Measurements from ENCODE around the gene DDX23. TPM values are rescaled to one million over a fixed set of nuclear protein-coding genes. Genes with fewer than 3 reads are reported as not detected.

Gene DDX23
- total and polyA plus RNA-seq, 2 of the 4 experiments (the other 2 are of a cell fraction), result 61.8 to 81.9 TPM

DNA sequence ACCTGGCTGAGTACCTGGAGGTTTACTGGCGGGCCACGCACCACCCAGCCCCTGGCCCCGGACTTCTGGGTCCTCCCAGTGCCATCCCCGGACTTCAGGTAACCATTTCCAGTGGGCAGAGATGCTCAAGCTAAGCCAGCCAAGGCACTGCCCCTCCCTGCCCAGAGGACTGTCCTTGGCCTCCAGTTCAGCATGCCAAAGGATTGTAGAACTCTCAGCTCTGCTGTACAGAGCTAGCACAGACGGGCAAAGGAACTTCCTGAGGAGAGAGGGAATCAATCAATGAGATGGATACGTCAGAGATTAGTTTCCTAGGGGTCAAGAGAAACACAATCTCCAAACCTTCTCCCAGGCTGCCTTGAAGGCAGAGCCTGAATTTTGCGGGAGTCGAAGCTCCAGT lies 24.9 kb downstream of the DDX23 start:
- Histone ChIP-seq H4K8ac (ENCODE audit: low read depth in 2 of 2, low read length in 2 of 2) (no peak overlapping the region), H3K9ac (ENCODE audit: low read depth, low read length) (no peak overlapping the region), H3K4me3 (ENCODE audit: insufficient read depth, low read depth, low read length) (no peak overlapping the region), H3K9me1 (ENCODE audit: insufficient read depth, low read length) (no peaks in the 10 kb centered on the region; the same call in none of the 2 replicates), H3K4me1 (ENCODE audit: control insufficient read depth, insufficient read depth, low read length) (no peaks in the 10 kb centered on the region), H3K23ac (ENCODE audit: low read depth, low read length) (no peak overlapping the region), H3K14ac (replicated peaks; ENCODE audit: low read depth, low read length) (no peak overlapping the region), H3K27ac (ENCODE audit: insufficient read depth, low read length) (no peak overlapping the region), H3K18ac (ENCODE audit: low read depth, low read length) (no peak overlapping the region), H3K79me1 (ENCODE audit: low read depth in 1 of 2, low read length in 2 of 2) (peaks cover 2 to 24% of the 10 kb centered on the region in 2 experiments; a peak in 2 of 4 replicates), H2AK9ac (replicated peaks; ENCODE audit: low read depth, low read length, poor library complexity) (no peak overlapping the region), H3K27me3 (ENCODE audit: control insufficient read depth, insufficient read depth, low read length) (no peaks in the 10 kb centered on the region), H2AFZ (replicated peaks; ENCODE audit: low read length, poor library complexity) (no peak overlapping the region), H2BK5ac (ENCODE audit: low read depth, low read length, poor library complexity, severe bottlenecking) (no peak overlapping the region), H3K4ac (ENCODE audit: low read depth, low read length) (no peak overlapping the region), H2AK5ac (ENCODE audit: low read depth, low read length) (no peak overlapping the region), H4K91ac (ENCODE audit: insufficient read depth, low read depth, low read length) (no peak overlapping the region), H2BK20ac (ENCODE audit: low read depth, low read length) (no peak overlapping the region), H4K20me1 (ENCODE audit: insufficient read depth, low read length) (peaks cover 31% of the 10 kb centered on the region), H2BK15ac (ENCODE audit: low read depth, low read length) (no peak overlapping the region), H3K36me3 (ENCODE audit: control insufficient read depth, insufficient read depth, low read length) (peaks cover 87% of the 10 kb centered on the region), H4K5ac (ENCODE audit: low read depth, low read length) (no peak overlapping the region), H3K4me2 (ENCODE audit: low read depth, low read length) (no peak overlapping the region), H3K9me3 (ENCODE audit: control insufficient read depth, insufficient read depth, low read length) (no peaks in the 10 kb centered on the region), H3K56ac (ENCODE audit: extremely low read depth, insufficient read depth, low read length) (no peak overlapping the region), H2BK120ac (ENCODE audit: low read depth, low read length) (no peak overlapping the region)
- ATAC-seq (ENCODE audit: low read depth), result no peak
- no TSS peak for BruUV-seq (replicated peaks)
- DNase-seq, result no peak
- in situ Hi-C loops (cut with MboI; ENCODE audit: low sequenced_read_pairs) (no loop called here), dilution Hi-C loops (cut with HindIII; ENCODE audit: low sequenced_read_pairs, unreplicated experiment) (no loop called here), intact Hi-C loops (cut with micrococcal nuclease) (no loop called here)
- ChIA-PET POLR2A (ENCODE audit: unreplicated experiment) (interaction anchor here (1.0 kb wide), 1 partner anchor 9 kb away, joined by 3 read pairs; the partner anchor contains the start of gene CACNB3), CTCF (interaction anchor here (1.4 kb wide), 1 partner anchor 12 kb away, joined by 5 read pairs; no protein-coding TSS in a partner anchor)
- TF ChIP-seq, protein P1, sequence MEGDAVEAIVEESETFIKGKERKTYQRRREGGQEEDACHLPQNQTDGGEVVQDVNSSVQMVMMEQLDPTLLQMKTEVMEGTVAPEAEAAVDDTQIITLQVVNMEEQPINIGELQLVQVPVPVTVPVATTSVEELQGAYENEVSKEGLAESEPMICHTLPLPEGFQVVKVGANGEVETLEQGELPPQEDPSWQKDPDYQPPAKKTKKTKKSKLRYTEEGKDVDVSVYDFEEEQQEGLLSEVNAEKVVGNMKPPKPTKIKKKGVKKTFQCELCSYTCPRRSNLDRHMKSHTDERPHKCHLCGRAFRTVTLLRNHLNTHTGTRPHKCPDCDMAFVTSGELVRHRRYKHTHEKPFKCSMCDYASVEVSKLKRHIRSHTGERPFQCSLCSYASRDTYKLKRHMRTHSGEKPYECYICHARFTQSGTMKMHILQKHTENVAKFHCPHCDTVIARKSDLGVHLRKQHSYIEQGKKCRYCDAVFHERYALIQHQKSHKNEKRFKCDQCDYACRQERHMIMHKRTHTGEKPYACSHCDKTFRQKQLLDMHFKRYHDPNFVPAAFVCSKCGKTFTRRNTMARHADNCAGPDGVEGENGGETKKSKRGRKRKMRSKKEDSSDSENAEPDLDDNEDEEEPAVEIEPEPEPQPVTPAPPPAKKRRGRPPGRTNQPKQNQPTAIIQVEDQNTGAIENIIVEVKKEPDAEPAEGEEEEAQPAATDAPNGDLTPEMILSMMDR (conservative IDR thresholded peaks at IDR 0.05; ENCODE audit: low read depth, low read length), result no peak
- TF ChIP-seq, protein P2, sequence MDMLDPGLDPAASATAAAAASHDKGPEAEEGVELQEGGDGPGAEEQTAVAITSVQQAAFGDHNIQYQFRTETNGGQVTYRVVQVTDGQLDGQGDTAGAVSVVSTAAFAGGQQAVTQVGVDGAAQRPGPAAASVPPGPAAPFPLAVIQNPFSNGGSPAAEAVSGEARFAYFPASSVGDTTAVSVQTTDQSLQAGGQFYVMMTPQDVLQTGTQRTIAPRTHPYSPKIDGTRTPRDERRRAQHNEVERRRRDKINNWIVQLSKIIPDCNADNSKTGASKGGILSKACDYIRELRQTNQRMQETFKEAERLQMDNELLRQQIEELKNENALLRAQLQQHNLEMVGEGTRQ (IDR thresholded peaks at IDR 0.05; ENCODE audit: low read depth, low read length), result no peak
- WGBS, 2 experiments (ENCODE audit: extremely low coverage in 2 of 2, insufficient read length in 1 of 2), result 93% methylated on average over 2 of the region's 8 CpGs; no CpG with 5 or more reads in 1 of the 2 experiments
